Caco-2 (cell line): Measurements from ENCODE around the gene RASAL3. TPM values are rescaled to one million over a fixed set of nuclear protein-coding genes. Genes with fewer than 3 reads are reported as not detected.

Experiments used
- BruUV-seq: library from RNA; stranded (reverse); fragments of 400-500 nt; replicated peaks from 2 replicates; lab custom pipeline; 2021; lab: Mats Ljungman, UMichigan
- CTCF ChIA-PET: fragments of 300-600 bp; sonication (Branson Sonifier 250); formaldehyde crosslinking; loops from one replicate; lab custom pipeline; 2022; ENCODE audit warnings: antibody characterized with exemption; lab: Charles Lee
- POLR2A ChIA-PET: fragments of 300-600 bp; sonication (Branson Sonifier 250); formaldehyde crosslinking; loops from one replicate; lab custom pipeline; 2022; ENCODE audit warnings: antibody characterized with exemption; lab: Charles Lee
- DNase-seq, 2 experiments: peaks; one replicate each; pipeline versions ENCODE4 v3.0.0 to v3.0.0-alpha.2; 2020 to 2022
- H3K27me3 ChIP-seq: replicated peaks from 2 replicates; pipeline ENCODE4 v1.6.0; 2011; ENCODE audit warnings: low read length; ENCODE audit not compliant: control insufficient read depth, insufficient read depth
- H3K36me3 ChIP-seq: 2 replicates; pipeline ENCODE4 v1.5.1; 2011; ENCODE audit warnings: low read length; ENCODE audit not compliant: control insufficient read depth, insufficient read depth
- H3K4me1 ChIP-seq: fragments of 250-450 bp; sonication (Bioruptor Pico); 2 replicates; pipeline ENCODE4 v1.5.1; 2020; ENCODE audit warnings: mild to moderate bottlenecking
- H3K4me3 ChIP-seq: 2 replicates; pipeline ENCODE4 v1.5.1; 2011; ENCODE audit warnings: low read depth, mild to moderate bottlenecking, control low read depth, low read length
- H3K9me3 ChIP-seq: fragments of 250-450 bp; sonication (Bioruptor Pico); 2 replicates; pipeline ENCODE4 v1.5.1; 2020; ENCODE audit warnings: mild to moderate bottlenecking, moderate library complexity
- H3K27ac Mint-ChIP-seq: one replicate; pipeline ENCODE4 v1.8.0; 2022; ENCODE audit warnings: mixed read lengths; ENCODE audit not compliant: unreplicated experiment
- H3K27me3 Mint-ChIP-seq: one replicate; pipeline ENCODE4 v1.8.0; 2022; ENCODE audit warnings: mixed read lengths; ENCODE audit not compliant: insufficient read depth, unreplicated experiment
- H3K36me3 Mint-ChIP-seq: one replicate; pipeline ENCODE4 v1.8.0; 2022; ENCODE audit warnings: mild to moderate bottlenecking, mixed read lengths; ENCODE audit not compliant: insufficient read depth, unreplicated experiment
- H3K4me1 Mint-ChIP-seq: one replicate; pipeline ENCODE4 v1.8.0; 2022; ENCODE audit warnings: low read depth, mixed read lengths; ENCODE audit not compliant: unreplicated experiment
- H3K4me3 Mint-ChIP-seq: one replicate; pipeline ENCODE4 v1.8.0; 2022; ENCODE audit warnings: mild to moderate bottlenecking, moderate library complexity, mixed read lengths; ENCODE audit not compliant: unreplicated experiment
- H3K9me3 Mint-ChIP-seq: one replicate; pipeline ENCODE4 v1.8.0; 2022; ENCODE audit warnings: mixed read lengths; ENCODE audit not compliant: unreplicated experiment
- CTCF ChIP-seq, 2 experiments: fragments of 200-600 bp in 1 of 2; IDR thresholded peaks; 1 replicate in 1 of 2; 2 replicates in 1 of 2; pipeline versions ENCODE4 v1.5.1 to v1.8.0; 2011 to 2022; ENCODE audit warnings: antibody characterized with exemption in 1 of 2, control low read depth in 1 of 2, inconsistent platforms in 1 of 2, low read depth in 1 of 2, low read length in 1 of 2, mild to moderate bottlenecking in 1 of 2, moderate library complexity in 1 of 2; ENCODE audit not compliant: insufficient read depth in 1 of 2, severe bottlenecking in 1 of 2, unreplicated experiment in 1 of 2
- intact Hi-C: fragments of 100-400 bp; cut with micrococcal nuclease; formaldehyde crosslinking; loops from one replicate; pipeline ENCODE4 v1.10.0; 2022; ENCODE audit not compliant: unreplicated experiment
- total RNA-seq: library from RNA; stranded (reverse); gene quantifications from 2 replicates; pipeline ENCODE4 v1.2.3, GENCODE V29; 2022

RASAL3 gene
- total RNA-seq, 1 experiment from 2014 or later, result not detected

- Mint-ChIP-seq H3K4me1 (peaks cover 4% of the 10 kb centered on the region), H3K27me3 (no peaks in the 10 kb centered on the region), H3K36me3 (peaks cover 37% of the 10 kb centered on the region), H3K9me3 (no peaks in the 10 kb centered on the region), H3K4me3 (no peak overlapping the region), H3K27ac (no peak overlapping the region)
- DNase-seq, result no peak
- ChIA-PET CTCF (no interaction called here), POLR2A (interaction anchor here (0.5 kb wide), 1 partner anchor 47 kb away, joined by 5 read pairs; no protein-coding TSS in a partner anchor)
- TF ChIP-seq CTCF (IDR thresholded peaks at IDR 0.05; ENCODE audit: insufficient read depth in 1 of 2, low read depth in 1 of 2, low read length in 1 of 2, severe bottlenecking in 1 of 2, unreplicated experiment in 1 of 2), result no peak
- no peak overlapping the region for H3K4me3 ChIP-seq
- no peaks in the 10 kb centered on the region for H3K9me3 ChIP-seq
- no peaks in the 10 kb centered on the region for H3K27me3 ChIP-seq
- no peaks in the 10 kb centered on the region for H3K4me1 ChIP-seq
- peaks cover 3% of the 10 kb centered on the region for H3K36me3 ChIP-seq
- intact Hi-C loops, result no loop called here
- BruUV-seq, result no TSS peak
Observed at GRCh38 chr19:15425321-15425950, 38.9 kb downstream of the RASAL3 start.

- H3K9me3 Mint-ChIP-seq, result no peaks in the 10 kb centered on the region
- intact Hi-C loops, result no loop called here
Observed at GRCh38 chr19:15424692-15425272, 39.6 kb downstream of the RASAL3 start.

GRCh38 chr19:15424121-15424520 lies 40.2 kb downstream of the RASAL3 start:
- no peaks in the 10 kb centered on the region for H3K4me1 Mint-ChIP-seq
- H3K36me3 Mint-ChIP-seq, result peaks cover 41% of the 10 kb centered on the region
- ChIA-PET POLR2A (interaction anchor here (0.6 kb wide), 1 partner anchor 9 kb away, joined by 3 read pairs; no protein-coding TSS in a partner anchor), CTCF (no interaction called here)
- no peaks in the 10 kb centered on the region for H3K9me3 Mint-ChIP-seq
- H3K27ac Mint-ChIP-seq, result no peak overlapping the region
- H3K36me3 ChIP-seq, result peaks cover 3% of the 10 kb centered on the region
- no peak overlapping the region for H3K4me3 ChIP-seq
- no peak for TF ChIP-seq CTCF (IDR thresholded peaks at IDR 0.05; ENCODE audit: insufficient read depth in 1 of 2, low read depth in 1 of 2, low read length in 1 of 2, severe bottlenecking in 1 of 2, unreplicated experiment in 1 of 2)
- DNase-seq, result no peak
- no peak overlapping the region for H3K4me3 Mint-ChIP-seq
- intact Hi-C loops, result no loop called here
- no peaks in the 10 kb centered on the region for H3K27me3 ChIP-seq
- H3K9me3 ChIP-seq, result no peaks in the 10 kb centered on the region
- no peaks in the 10 kb centered on the region for H3K27me3 Mint-ChIP-seq
- BruUV-seq, result no TSS peak
- no peaks in the 10 kb centered on the region for H3K4me1 ChIP-seq

More at GRCh38 chr19:15424692-15425272, 39.6 kb downstream of the RASAL3 start:
- no peak overlapping the region for H3K27ac Mint-ChIP-seq
- H3K4me1 Mint-ChIP-seq, result no peaks in the 10 kb centered on the region
- H3K9me3 ChIP-seq, result no peaks in the 10 kb centered on the region
- H3K27me3 ChIP-seq, result no peaks in the 10 kb centered on the region
- H3K36me3 Mint-ChIP-seq, result peaks cover 37% of the 10 kb centered on the region
- no peaks in the 10 kb centered on the region for H3K4me1 ChIP-seq
- DNase-seq, result no peak
- no TSS peak for BruUV-seq
- no peak overlapping the region for H3K4me3 ChIP-seq
- H3K4me3 Mint-ChIP-seq, result no peak overlapping the region
- no peak for TF ChIP-seq CTCF (IDR thresholded peaks at IDR 0.05; ENCODE audit: insufficient read depth in 1 of 2, low read depth in 1 of 2, low read length in 1 of 2, severe bottlenecking in 1 of 2, unreplicated experiment in 1 of 2)
- no peaks in the 10 kb centered on the region for H3K27me3 Mint-ChIP-seq
- peaks cover 3% of the 10 kb centered on the region for H3K36me3 ChIP-seq
- CTCF ChIA-PET, result no interaction called here
- POLR2A ChIA-PET, result no interaction called here
